MG63 (cell line): ENCODE data around the gene ATRN. TPM values are rescaled to one million over a fixed set of nuclear protein-coding genes. Genes with fewer than 3 reads are reported as not detected.
"Not testable (repeated sequence)": the region's sequence is repeated elsewhere in the genome, so short reads cannot be mapped to it uniquely, and the experiment has no call there.

Experiments
- DNase-seq: peaks from one replicate; pipeline ENCODE4 v3.0.0-alpha.2; 2020
- H3K27me3 ChIP-seq: fragments of 250-450 bp; sonication (Bioruptor Pico); 2 replicates; pipeline ENCODE4 v1.5.1; 2020; ENCODE audit warnings: mild to moderate bottlenecking, moderate library complexity
- H3K36me3 ChIP-seq: fragments of 250-450 bp; sonication (Bioruptor Pico); 2 replicates; pipeline ENCODE4 v1.5.1; 2020; ENCODE audit warnings: mild to moderate bottlenecking, moderate library complexity
- H3K4me3 ChIP-seq: fragments of 250-450 bp; sonication (Bioruptor Pico); 2 replicates; pipeline ENCODE4 v1.5.1; 2020; ENCODE audit warnings: mild to moderate bottlenecking, moderate library complexity
- H3K9me3 ChIP-seq: fragments of 250-450 bp; sonication (Bioruptor Pico); 2 replicates; pipeline ENCODE4 v1.5.1; 2020; ENCODE audit warnings: mild to moderate bottlenecking, moderate library complexity
- total RNA-seq: library from RNA; depleted of rRNA; stranded (reverse); fragments of >200 nt; shearing (Covaris generic); gene quantifications from 2 replicates; pipeline ENCODE4 v1.2.3, GENCODE V29; 2014; ENCODE audit warnings: low replicate concordance

Gene ATRN
- total RNA-seq, 1 experiment from 2014 or later: 7.1 TPM

- Histone ChIP-seq H3K4me3 (no peak overlapping the region), H3K9me3 (no peaks in the 10 kb centered on the region), H3K36me3 (no peaks in the 10 kb centered on the region), H3K27me3 (no peaks in the 10 kb centered on the region)
- DNase-seq: no peak
These were observed 106.5 kb downstream of the ATRN start for GRCh38 chr20:3577366-3577765.

- H3K4me3 ChIP-seq: no peak overlapping the region
- H3K36me3 ChIP-seq: no peaks in the 10 kb centered on the region
- DNase-seq: no peak
- H3K27me3 ChIP-seq: no peaks in the 10 kb centered on the region
- H3K9me3 ChIP-seq: no peaks in the 10 kb centered on the region
These were observed 109.6 kb downstream of the ATRN start for GRCh38 chr20:3580412-3580811.

- no peak for DNase-seq
- H3K27me3 ChIP-seq: no peaks in the 10 kb centered on the region
- no peaks in the 10 kb centered on the region for H3K9me3 ChIP-seq
- H3K4me3 ChIP-seq: no peak overlapping the region
- H3K36me3 ChIP-seq: no peaks in the 10 kb centered on the region
These were observed 112.9 kb downstream of the ATRN start for GRCh38 chr20:3583765-3584164.

- DNase-seq: no peak
- H3K9me3 ChIP-seq: no peaks in the 10 kb centered on the region
These were observed 115.3 kb downstream of the ATRN start for GRCh38 chr20:3586093-3586492.

GRCh38 chr20:3590164-3590563 is 119.3 kb downstream of the ATRN start:
- Histone ChIP-seq H3K9me3 (no peaks in the 10 kb centered on the region), H3K27me3 (no peaks in the 10 kb centered on the region), H3K4me3 (no peak overlapping the region), H3K36me3 (no peaks in the 10 kb centered on the region)
- no peak for DNase-seq

More at GRCh38 chr20:3586093-3586492, 115.3 kb downstream of the ATRN start:
- Histone ChIP-seq H3K27me3 (no peaks in the 10 kb centered on the region), H3K4me3 (no peak overlapping the region), H3K36me3 (no peaks in the 10 kb centered on the region)

- H3K4me3 ChIP-seq: no peak overlapping the region
- no peak for DNase-seq
- no peaks in the 10 kb centered on the region for H3K9me3 ChIP-seq
- no peaks in the 10 kb centered on the region for H3K27me3 ChIP-seq
- no peaks in the 10 kb centered on the region; the same call in 1 of the 2 replicates for H3K36me3 ChIP-seq
These were observed 122.1 kb downstream of the ATRN start for GRCh38 chr20:3592931-3593330.

GRCh38 chr20:3595541-3595940 is 124.7 kb downstream of the ATRN start:
- Histone ChIP-seq H3K36me3 (peaks cover 2% of the 10 kb centered on the region; the same call in 1 of the 2 replicates), H3K9me3 (no peaks in the 10 kb centered on the region), H3K27me3 (no peaks in the 10 kb centered on the region), H3K4me3 (no peak overlapping the region)
- no peak for DNase-seq

GRCh38 chr20:3603108-3603507 is 132.3 kb downstream of the ATRN start:
- H3K36me3 ChIP-seq: peaks cover 2% of the 10 kb centered on the region; the same call in 1 of the 2 replicates
- no peak for DNase-seq
- no peaks in the 10 kb centered on the region for H3K27me3 ChIP-seq
- H3K4me3 ChIP-seq: no peak overlapping the region
- H3K9me3 ChIP-seq: no peaks in the 10 kb centered on the region

GRCh38 chr20:3605386-3605886 is 134.6 kb downstream of the ATRN start:
- not testable (repeated sequence) for H3K36me3 ChIP-seq, H3K4me3 ChIP-seq, H3K9me3 ChIP-seq, H3K27me3 ChIP-seq, DNase-seq

- Histone ChIP-seq H3K27me3 (no peaks in the 10 kb centered on the region), H3K4me3 (no peak overlapping the region), H3K36me3 (no peaks in the 10 kb centered on the region), H3K9me3 (no peaks in the 10 kb centered on the region)
- DNase-seq: no peak
These were observed 135.2 kb downstream of the ATRN start for GRCh38 chr20:3606021-3606420.

- no peak overlapping the region for H3K4me3 ChIP-seq
- DNase-seq: no peak
- no peaks in the 10 kb centered on the region for H3K27me3 ChIP-seq
- H3K36me3 ChIP-seq: no peaks in the 10 kb centered on the region
- no peaks in the 10 kb centered on the region for H3K9me3 ChIP-seq
These were observed 141.1 kb downstream of the ATRN start for GRCh38 chr20:3611901-3612300.

GRCh38 chr20:3612795-3613572 is 142.2 kb downstream of the ATRN start:
- Histone ChIP-seq H3K36me3 (no peaks in the 10 kb centered on the region), H3K4me3 (no peak overlapping the region), H3K9me3 (no peaks in the 10 kb centered on the region), H3K27me3 (no peaks in the 10 kb centered on the region)
- DNase-seq: no peak

- Histone ChIP-seq H3K27me3 (no peaks in the 10 kb centered on the region), H3K9me3 (no peaks in the 10 kb centered on the region), H3K4me3 (no peak overlapping the region), H3K36me3 (no peaks in the 10 kb centered on the region)
- no peak for DNase-seq
These were observed 143.1 kb downstream of the ATRN start for GRCh38 chr20:3613821-3614440.

GRCh38 chr20:3614466-3614865 is 143.6 kb downstream of the ATRN start:
- Histone ChIP-seq H3K4me3 (no peak overlapping the region), H3K9me3 (no peaks in the 10 kb centered on the region), H3K36me3 (no peaks in the 10 kb centered on the region), H3K27me3 (no peaks in the 10 kb centered on the region)
- no peak for DNase-seq

GRCh38 chr20:3615171-3615840 is 144.5 kb downstream of the ATRN start:
- H3K27me3 ChIP-seq, H3K9me3 ChIP-seq, H3K36me3 ChIP-seq, H3K4me3 ChIP-seq, DNase-seq: not testable (repeated sequence)

GRCh38 chr20:3616250-3616649 is 145.4 kb downstream of the ATRN start:
- Histone ChIP-seq H3K9me3 (no peaks in the 10 kb centered on the region), H3K4me3 (no peak overlapping the region), H3K36me3 (no peaks in the 10 kb centered on the region), H3K27me3 (no peaks in the 10 kb centered on the region)
- DNase-seq: peak; percentile 38

- no peak overlapping the region for H3K4me3 ChIP-seq
- no peaks in the 10 kb centered on the region for H3K36me3 ChIP-seq
- no peaks in the 10 kb centered on the region for H3K9me3 ChIP-seq
- H3K27me3 ChIP-seq: no peaks in the 10 kb centered on the region
- DNase-seq: no peak
These were observed 150.3 kb downstream of the ATRN start for GRCh38 chr20:3621111-3621510.
